HL-60 (cell line): ENCODE results near the gene FLRT2.

Experiments used
- CTCF ChIP-seq: IDR thresholded peaks from one replicate; pipeline ENCODE4 v1.5.1; 2011; ENCODE audit warnings: low read length, control low read depth, inconsistent platforms; ENCODE audit not compliant: insufficient read depth
- TF ChIP-seq, protein P1 (sequence below): IDR thresholded peaks from 2 replicates; pipeline ENCODE4 v1.6.1; 2012; ENCODE audit warnings: low read depth; ENCODE audit not compliant: insufficient replicate concordance

- no peak for TF ChIP-seq CTCF
- TF ChIP-seq, protein P1, sequence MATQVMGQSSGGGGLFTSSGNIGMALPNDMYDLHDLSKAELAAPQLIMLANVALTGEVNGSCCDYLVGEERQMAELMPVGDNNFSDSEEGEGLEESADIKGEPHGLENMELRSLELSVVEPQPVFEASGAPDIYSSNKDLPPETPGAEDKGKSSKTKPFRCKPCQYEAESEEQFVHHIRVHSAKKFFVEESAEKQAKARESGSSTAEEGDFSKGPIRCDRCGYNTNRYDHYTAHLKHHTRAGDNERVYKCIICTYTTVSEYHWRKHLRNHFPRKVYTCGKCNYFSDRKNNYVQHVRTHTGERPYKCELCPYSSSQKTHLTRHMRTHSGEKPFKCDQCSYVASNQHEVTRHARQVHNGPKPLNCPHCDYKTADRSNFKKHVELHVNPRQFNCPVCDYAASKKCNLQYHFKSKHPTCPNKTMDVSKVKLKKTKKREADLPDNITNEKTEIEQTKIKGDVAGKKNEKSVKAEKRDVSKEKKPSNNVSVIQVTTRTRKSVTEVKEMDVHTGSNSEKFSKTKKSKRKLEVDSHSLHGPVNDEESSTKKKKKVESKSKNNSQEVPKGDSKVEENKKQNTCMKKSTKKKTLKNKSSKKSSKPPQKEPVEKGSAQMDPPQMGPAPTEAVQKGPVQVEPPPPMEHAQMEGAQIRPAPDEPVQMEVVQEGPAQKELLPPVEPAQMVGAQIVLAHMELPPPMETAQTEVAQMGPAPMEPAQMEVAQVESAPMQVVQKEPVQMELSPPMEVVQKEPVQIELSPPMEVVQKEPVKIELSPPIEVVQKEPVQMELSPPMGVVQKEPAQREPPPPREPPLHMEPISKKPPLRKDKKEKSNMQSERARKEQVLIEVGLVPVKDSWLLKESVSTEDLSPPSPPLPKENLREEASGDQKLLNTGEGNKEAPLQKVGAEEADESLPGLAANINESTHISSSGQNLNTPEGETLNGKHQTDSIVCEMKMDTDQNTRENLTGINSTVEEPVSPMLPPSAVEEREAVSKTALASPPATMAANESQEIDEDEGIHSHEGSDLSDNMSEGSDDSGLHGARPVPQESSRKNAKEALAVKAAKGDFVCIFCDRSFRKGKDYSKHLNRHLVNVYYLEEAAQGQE: no peak
These were observed 10.2 kb upstream of the FLRT2 start for GRCh38 chr14:85519661-85520305.
